Peyer's patch (tissue), 4 donors: ENCODE results near the gene DDIT4.

Source experiments
- CTCF ChIP-seq, 6 experiments: fragments of 450-650 bp in 4 of 6; fragments of 200-600 bp in 2 of 6; sonication (generic) in 1 of 6; IDR thresholded peaks; one replicate each; pipeline ENCODE4 v1.5.1; 2017 to 2019; ENCODE audit warnings: antibody characterized with exemption in 6 of 6, mild to moderate bottlenecking in 3 of 6, moderate library complexity in 1 of 6
- POLR2A ChIP-seq, 2 donors: fragments of 450-650 bp; IDR thresholded peaks; one replicate each; pipeline ENCODE4 v1.5.1; 2017; ENCODE audit warnings: antibody characterized with exemption in 2 of 2, mild to moderate bottlenecking in 2 of 2, moderate library complexity in 2 of 2

GRCh38 chr10:72297281-72297804 lies 23.6 kb downstream of the DDIT4 start:
- TF ChIP-seq POLR2A (IDR thresholded peaks at IDR 0.05) (peak; percentile 17), CTCF (IDR thresholded peaks at IDR 0.05) (no peak)
